Progenitor cell of endocrine pancreas (in vitro differentiated cells): ENCODE results near the gene FAU. TPM values are rescaled to one million over a fixed set of nuclear protein-coding genes. Genes with fewer than 3 reads are reported as not detected.

Experiments used
- DNase-seq: peaks from one replicate; pipeline ENCODE4 v3.0.0; 2021; ENCODE audit warnings: low spot score; ENCODE audit not compliant: unreplicated experiment
- H3K27ac Mint-ChIP-seq: 2 replicates; pipeline ENCODE4 v1.8.0; 2021; ENCODE audit warnings: mild to moderate bottlenecking, moderate library complexity, mixed read lengths
- H3K27me3 Mint-ChIP-seq: 2 replicates; pipeline ENCODE4 v1.8.0; 2021; ENCODE audit warnings: mixed read lengths
- H3K36me3 Mint-ChIP-seq: 2 replicates; pipeline ENCODE4 v1.8.0; 2022; ENCODE audit warnings: mixed read lengths; ENCODE audit not compliant: insufficient read depth
- H3K4me1 Mint-ChIP-seq: 2 replicates; pipeline ENCODE4 v1.8.0; 2021; ENCODE audit warnings: low read depth, mixed read lengths
- H3K4me3 Mint-ChIP-seq: 2 replicates; pipeline ENCODE4 v1.8.0; 2021; ENCODE audit warnings: low read depth, mild to moderate bottlenecking, moderate library complexity, mixed read lengths
- H3K9me3 Mint-ChIP-seq: 2 replicates; pipeline ENCODE4 v1.8.0; 2021; ENCODE audit warnings: low read depth, mixed read lengths
- CTCF ChIP-seq: fragments of 200-600 bp; sonication (generic); IDR thresholded peaks from one replicate; pipeline ENCODE4 v1.5.0; 2021; ENCODE audit warnings: antibody characterized with exemption, mild to moderate bottlenecking; ENCODE audit not compliant: unreplicated experiment
- total RNA-seq: library from RNA; stranded (reverse); gene quantifications from 2 replicates; pipeline ENCODE4 v1.2.1, GENCODE V29; 2021

FAU gene
- total RNA-seq, 1 donor from 2014 or later = 607 TPM

- peak; percentile 9 for TF ChIP-seq CTCF
- DNase-seq = no peak
- Mint-ChIP-seq H3K36me3 (peaks cover 17% of the 10 kb centered on the region), H3K4me3 (peak overlapping the region; percentile 86), H3K4me1 (peaks cover 18% of the 10 kb centered on the region), H3K9me3 (no peaks in the 10 kb centered on the region), H3K27me3 (no peaks in the 10 kb centered on the region), H3K27ac (peak overlapping the region; percentile 97)
Measured at GRCh38 chr11:65118097-65118837, 3.7 kb downstream of the FAU start.

GRCh38 chr11:65117206-65118096 is 4.5 kb downstream of the FAU start, which contains the start of gene ZNHIT2:
ZNHIT2 (minus strand) TSS chr11:65117701; CDS start chr11:65117653, 48 bp downstream.
- Mint-ChIP-seq H3K36me3 (peaks cover 17% of the 10 kb centered on the region), H3K4me3 (peak within 1 kb of the TSS; percentile 86), H3K9me3 (no peaks in the 10 kb centered on the region), H3K27me3 (no peaks in the 10 kb centered on the region), H3K4me1 (peaks cover 20% of the 10 kb centered on the region), H3K27ac (peak within 1 kb of the TSS; percentile 97)
- peak; percentile 98 for DNase-seq
- peak; percentile 91 for TF ChIP-seq CTCF

- no peaks in the 10 kb centered on the region for H3K9me3 Mint-ChIP-seq
- H3K4me1 Mint-ChIP-seq = peaks cover 16% of the 10 kb centered on the region
- no peak for TF ChIP-seq CTCF
- peak overlapping the region; percentile 95 for H3K27ac Mint-ChIP-seq
- DNase-seq = no peak
- H3K36me3 Mint-ChIP-seq = peaks cover 17% of the 10 kb centered on the region
- H3K27me3 Mint-ChIP-seq = no peaks in the 10 kb centered on the region
- peak overlapping the region; percentile 86 for H3K4me3 Mint-ChIP-seq
Measured at GRCh38 chr11:65116370-65117205, 5.3 kb downstream of the FAU start.

- H3K4me1 Mint-ChIP-seq = peaks cover 11% of the 10 kb centered on the region
- no peaks in the 10 kb centered on the region for H3K27me3 Mint-ChIP-seq
- no peaks in the 10 kb centered on the region for H3K9me3 Mint-ChIP-seq
- peaks cover 11% of the 10 kb centered on the region for H3K36me3 Mint-ChIP-seq
- no peak for DNase-seq
- TF ChIP-seq CTCF = no peak
- peak overlapping the region; percentile 86 for H3K4me3 Mint-ChIP-seq
- H3K27ac Mint-ChIP-seq = peak overlapping the region; percentile 33
Measured at GRCh38 chr11:65115361-65116082, 6.4 kb downstream of the FAU start.
